Smooth muscle cell (in vitro differentiated cells): ENCODE measurements around the gene CUX1. TPM values are rescaled to one million over a fixed set of nuclear protein-coding genes. Genes with fewer than 3 reads are reported as not detected.
A peak's percentile ranks its signal among the peaks of the same experiment; 100 is the strongest.

Experiments
- DNase-seq: peaks from one replicate; lab custom pipeline; 2025; ENCODE audit not compliant: unreplicated experiment; lab: John Stamatoyannopoulos, UW
- H2AFZ ChIP-seq: fragments of 200-600 bp; sonication (generic); 2 replicates; pipeline ENCODE4 v1.6.0; 2016; ENCODE audit warnings: antibody characterized with exemption, low read depth, mild to moderate bottlenecking
- H3F3A ChIP-seq: fragments of 200-600 bp; sonication (generic); 2 replicates; pipeline ENCODE4 v1.6.0; 2017; ENCODE audit warnings: antibody characterized with exemption, low read depth
- H3K27ac ChIP-seq: fragments of 200-600 bp; sonication (generic); 2 replicates; pipeline ENCODE4 v1.5.1; 2016; ENCODE audit warnings: low read depth, mild to moderate bottlenecking
- H3K27me3 ChIP-seq: fragments of 200-600 bp; sonication (generic); 2 replicates; pipeline ENCODE4 v1.6.1; 2016; ENCODE audit warnings: low read depth, mild to moderate bottlenecking
- H3K36me3 ChIP-seq: fragments of 200-600 bp; sonication (generic); 2 replicates; pipeline ENCODE4 v1.5.1; 2016; ENCODE audit warnings: low read depth
- H3K4me1 ChIP-seq: fragments of 200-600 bp; sonication (generic); 2 replicates; pipeline ENCODE4 v1.5.1; 2016; ENCODE audit warnings: low read depth
- H3K4me2 ChIP-seq: fragments of 200-600 bp; sonication (generic); 2 replicates; pipeline ENCODE4 v1.6.0; 2016; ENCODE audit warnings: mild to moderate bottlenecking
- H3K4me3 ChIP-seq: fragments of 200-600 bp; sonication (generic); 2 replicates; pipeline ENCODE4 v1.5.1; 2016; ENCODE audit warnings: mild to moderate bottlenecking
- H3K79me2 ChIP-seq: fragments of 200-600 bp; sonication (generic); 2 replicates; pipeline ENCODE4 v1.6.0; 2016; ENCODE audit warnings: low read depth, mild to moderate bottlenecking
- H3K9ac ChIP-seq: fragments of 200-600 bp; sonication (generic); 2 replicates; pipeline ENCODE4 v1.6.0; 2016; ENCODE audit warnings: low read depth
- H3K9me3 ChIP-seq: fragments of 200-600 bp; sonication (generic); replicated peaks from 2 replicates; pipeline ENCODE4 v1.5.1; 2016; ENCODE audit warnings: low read depth
- H4K20me1 ChIP-seq: fragments of 200-600 bp; sonication (generic); 2 replicates; pipeline ENCODE4 v1.6.0; 2016; ENCODE audit warnings: low read depth
- WGBS: methylation state at CpG from one replicate; pipeline ENCODE4 v1.1.7; 2016; ENCODE audit warnings: low lambda C conversion rate; 5-methylcytosine and 5-hydroxymethylcytosine counted together
- polyA plus RNA-seq: library from polyadenylated mRNA; unstranded; fragments of >200 nt; fragmentation: Nextera tagmentation; extraction: Ambion mirVana; gene quantifications from 2 replicates; pipeline ENCODE4 v1.2.1, GENCODE V29; 2016
- total RNA-seq: library from RNA; depleted of rRNA; stranded (reverse); fragments of >200 nt; gene quantifications from 2 replicates; pipeline ENCODE4 v1.2.3, GENCODE V29; 2014
- TF ChIP-seq, protein P1 (sequence below): fragments of 200-600 bp; sonication (generic); IDR thresholded peaks from 2 replicates; pipeline ENCODE4 v1.5.1; 2017; ENCODE audit warnings: borderline replicate concordance, mild to moderate bottlenecking, antibody characterized with exemption; ENCODE audit not compliant: insufficient read depth, poor library complexity, severe bottlenecking

CUX1 gene
- total and polyA plus RNA-seq, 2 experiments from 2014 or later = 56.3 to 78.4 TPM

DNA sequence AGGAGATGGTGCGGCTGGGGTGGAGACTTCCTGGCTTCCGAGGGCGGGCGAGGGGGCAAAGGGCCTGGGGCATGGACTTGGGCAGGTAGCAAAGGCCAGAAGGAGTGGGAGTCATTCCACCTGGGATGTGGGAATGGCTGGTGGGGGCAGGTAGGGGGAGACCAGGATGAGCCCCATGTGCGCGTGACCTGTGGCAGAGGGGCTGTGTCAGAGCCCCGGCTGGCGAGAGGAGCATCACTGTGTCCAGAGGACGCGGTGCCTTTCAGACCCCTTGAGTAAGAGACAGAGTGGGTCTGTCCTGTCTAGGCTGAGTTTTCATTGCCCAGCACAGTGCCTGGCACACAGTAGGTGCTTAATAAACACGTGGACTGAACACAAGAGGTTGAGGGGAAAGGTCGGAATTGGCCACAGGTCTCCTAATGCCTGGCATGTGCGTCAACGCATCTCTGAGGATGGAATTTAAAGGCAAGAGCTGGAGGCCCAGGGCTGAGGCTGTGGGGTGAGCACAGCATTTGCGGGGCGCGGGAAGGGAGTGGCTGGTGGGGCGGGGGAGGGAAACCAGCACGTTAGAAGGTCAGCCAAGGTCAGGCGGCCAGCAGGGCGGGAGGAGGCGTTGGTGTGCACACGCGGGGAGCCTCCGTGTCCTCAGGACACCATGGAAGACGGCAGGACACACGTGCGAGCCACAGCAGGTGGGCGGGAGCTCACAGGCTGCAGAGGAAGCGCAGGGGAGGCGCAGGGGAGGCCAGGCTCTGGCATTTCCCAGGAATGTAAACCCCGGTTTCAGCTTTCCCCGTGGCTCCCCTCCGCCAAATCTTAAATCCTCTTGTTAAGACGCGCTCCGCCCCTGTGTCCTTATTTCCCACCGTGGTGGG lies 51.8 kb downstream of the CUX1 start:
- TF ChIP-seq, protein P1, sequence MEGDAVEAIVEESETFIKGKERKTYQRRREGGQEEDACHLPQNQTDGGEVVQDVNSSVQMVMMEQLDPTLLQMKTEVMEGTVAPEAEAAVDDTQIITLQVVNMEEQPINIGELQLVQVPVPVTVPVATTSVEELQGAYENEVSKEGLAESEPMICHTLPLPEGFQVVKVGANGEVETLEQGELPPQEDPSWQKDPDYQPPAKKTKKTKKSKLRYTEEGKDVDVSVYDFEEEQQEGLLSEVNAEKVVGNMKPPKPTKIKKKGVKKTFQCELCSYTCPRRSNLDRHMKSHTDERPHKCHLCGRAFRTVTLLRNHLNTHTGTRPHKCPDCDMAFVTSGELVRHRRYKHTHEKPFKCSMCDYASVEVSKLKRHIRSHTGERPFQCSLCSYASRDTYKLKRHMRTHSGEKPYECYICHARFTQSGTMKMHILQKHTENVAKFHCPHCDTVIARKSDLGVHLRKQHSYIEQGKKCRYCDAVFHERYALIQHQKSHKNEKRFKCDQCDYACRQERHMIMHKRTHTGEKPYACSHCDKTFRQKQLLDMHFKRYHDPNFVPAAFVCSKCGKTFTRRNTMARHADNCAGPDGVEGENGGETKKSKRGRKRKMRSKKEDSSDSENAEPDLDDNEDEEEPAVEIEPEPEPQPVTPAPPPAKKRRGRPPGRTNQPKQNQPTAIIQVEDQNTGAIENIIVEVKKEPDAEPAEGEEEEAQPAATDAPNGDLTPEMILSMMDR = no peak
- H3K36me3 ChIP-seq = no peaks in the 10 kb centered on the region
- 62% methylated on average over 31 of the region's 38 CpGs for WGBS
- H2AFZ ChIP-seq = no peak overlapping the region
- H3F3A ChIP-seq = peaks cover 5% of the 10 kb centered on the region
- H3K79me2 ChIP-seq = peaks cover 98% of the 10 kb centered on the region
- H4K20me1 ChIP-seq = peaks cover 100% of the 10 kb centered on the region
- no peak overlapping the region for H3K4me3 ChIP-seq
- no peak overlapping the region for H3K9ac ChIP-seq
- no peaks in the 10 kb centered on the region for H3K9me3 ChIP-seq
- peak overlapping the region; percentile 72 for H3K4me2 ChIP-seq
- peaks cover 23% of the 10 kb centered on the region for H3K4me1 ChIP-seq
- H3K27me3 ChIP-seq = no peaks in the 10 kb centered on the region
- H3K27ac ChIP-seq = peak overlapping the region; percentile 89
- DNase-seq = no peak

DNA sequence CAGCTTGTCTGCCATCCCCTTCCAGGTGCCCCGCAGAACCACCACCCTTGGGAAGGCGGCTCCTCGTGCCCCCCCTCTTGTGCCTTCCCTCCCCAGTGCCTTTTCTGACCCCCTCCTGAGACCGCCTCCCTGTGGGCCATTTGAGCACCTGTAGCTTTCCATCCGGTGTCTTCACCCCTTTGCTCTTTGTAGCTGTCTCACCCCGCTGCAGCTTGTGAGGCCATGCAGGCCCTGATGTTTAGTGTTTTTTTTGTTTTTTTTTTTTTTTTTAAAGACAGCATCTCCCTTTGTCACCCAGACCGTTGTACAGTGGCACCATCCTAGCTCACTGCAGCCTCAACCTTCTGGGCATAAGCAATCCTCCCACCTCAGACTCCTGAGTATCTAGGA lies 52.5 kb downstream of the CUX1 start:
- 49% methylated on average over 7 of the region's 7 CpGs for WGBS
- Histone ChIP-seq H3K4me3 (peak overlapping the region; percentile 8), H2AFZ (no peak overlapping the region), H3K36me3 (no peaks in the 10 kb centered on the region), H3K79me2 (peaks cover 98% of the 10 kb centered on the region), H3K9ac (no peak overlapping the region), H3K9me3 (no peaks in the 10 kb centered on the region), H3K4me1 (peaks cover 27% of the 10 kb centered on the region), H4K20me1 (peaks cover 100% of the 10 kb centered on the region), H3F3A (peaks cover 5% of the 10 kb centered on the region), H3K4me2 (peak overlapping the region; percentile 72), H3K27me3 (no peaks in the 10 kb centered on the region), H3K27ac (peak overlapping the region; percentile 89)
- TF ChIP-seq, protein P1 = no peak
- no peak for DNase-seq

DNA sequence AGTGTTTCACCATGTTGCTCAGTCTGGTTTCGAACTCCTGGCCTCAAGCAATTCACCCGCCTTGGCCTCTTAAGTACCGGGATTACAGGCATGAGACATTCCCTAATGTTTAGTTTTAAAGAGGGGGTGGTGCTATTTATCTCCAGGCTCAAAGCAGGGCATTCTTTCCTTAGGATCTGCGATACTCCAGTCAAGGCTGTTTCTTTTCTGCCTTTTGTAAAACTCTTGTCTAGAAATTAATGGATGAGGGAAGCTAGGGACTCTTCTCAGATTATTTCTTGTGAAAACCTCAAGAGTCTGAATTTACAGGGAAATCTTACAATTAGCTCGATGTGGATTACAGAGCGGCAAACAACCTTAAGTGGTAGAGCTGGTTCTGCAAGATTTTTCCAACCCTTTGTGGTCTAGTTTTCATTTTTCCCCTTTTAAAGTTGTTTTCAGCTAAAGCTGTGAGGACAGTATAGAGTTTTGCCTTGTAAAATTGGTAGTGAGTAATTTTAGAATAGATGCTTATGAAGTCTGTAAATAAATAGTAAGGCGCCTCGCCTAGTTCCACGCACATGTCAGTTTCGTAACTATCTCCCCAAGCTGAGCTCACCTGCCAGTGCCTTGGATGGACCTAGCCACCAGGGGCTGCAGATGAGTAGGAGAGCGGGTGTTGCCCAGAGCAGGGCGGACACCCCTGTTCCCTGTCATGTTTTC lies 53.1 kb downstream of the CUX1 start:
- Histone ChIP-seq H3K4me2 (peak overlapping the region; percentile 72), H3K27ac (peak overlapping the region; percentile 89)

More for the DNA sequence above, 53.1 kb downstream of the CUX1 start:
- TF ChIP-seq, protein P1 = peak; percentile 22
- no peaks in the 10 kb centered on the region for H3K9me3 ChIP-seq
- peaks cover 98% of the 10 kb centered on the region for H3K79me2 ChIP-seq
- H2AFZ ChIP-seq = no peak overlapping the region
- H4K20me1 ChIP-seq = peaks cover 100% of the 10 kb centered on the region
- WGBS = 33% methylated on average over 12 of the region's 12 CpGs
- no peak for DNase-seq
- H3K36me3 ChIP-seq = no peaks in the 10 kb centered on the region
- peaks cover 27% of the 10 kb centered on the region for H3K4me1 ChIP-seq
- peaks cover 5% of the 10 kb centered on the region for H3F3A ChIP-seq
- H3K9ac ChIP-seq = peak overlapping the region; percentile 37
- H3K27me3 ChIP-seq = no peaks in the 10 kb centered on the region
- peak overlapping the region; percentile 8 for H3K4me3 ChIP-seq
